Nucleus accumbens (tissue), 56 donors: ENCODE results near the gene ARL15.
"Not testable (repeated sequence)": the region's sequence is repeated elsewhere in the genome, so short reads cannot be mapped to it uniquely, and the experiment has no call there.

Experiments used
- DNase-seq, 56 donors: peaks; one replicate each; lab custom pipeline; 2025; lab: John Stamatoyannopoulos, UW

Gene ARL15

DNA sequence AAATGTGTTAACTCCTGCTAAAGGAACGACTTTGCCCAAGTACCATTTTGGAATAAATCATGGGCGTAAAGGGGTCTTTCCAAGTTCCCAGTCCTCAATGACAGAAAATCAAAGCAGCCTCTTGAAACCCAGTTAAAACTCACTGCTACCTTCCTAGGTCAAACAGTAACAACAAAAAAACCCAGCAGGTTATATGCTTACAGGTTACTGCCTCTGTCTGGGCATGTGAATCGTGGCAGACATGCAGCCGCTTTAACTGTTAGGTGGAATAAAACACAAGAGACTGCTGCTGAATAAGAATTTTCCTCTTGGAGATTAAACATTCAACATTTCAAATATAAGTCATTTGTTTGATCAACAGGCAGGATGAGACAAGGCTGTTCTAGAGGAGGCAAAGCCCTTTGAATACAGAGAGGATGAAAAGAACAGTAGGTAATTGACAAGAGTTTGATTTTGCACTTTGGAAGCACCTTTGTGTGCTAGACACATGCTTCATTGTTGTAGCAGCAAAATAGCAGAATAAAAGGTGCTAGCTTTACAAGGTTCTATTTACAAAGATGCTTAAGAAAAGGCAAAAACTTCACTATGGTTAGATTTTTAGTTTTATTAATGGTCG lies 430.6 kb downstream of the ARL15 start:
- DNase-seq, result no peak

DNA sequence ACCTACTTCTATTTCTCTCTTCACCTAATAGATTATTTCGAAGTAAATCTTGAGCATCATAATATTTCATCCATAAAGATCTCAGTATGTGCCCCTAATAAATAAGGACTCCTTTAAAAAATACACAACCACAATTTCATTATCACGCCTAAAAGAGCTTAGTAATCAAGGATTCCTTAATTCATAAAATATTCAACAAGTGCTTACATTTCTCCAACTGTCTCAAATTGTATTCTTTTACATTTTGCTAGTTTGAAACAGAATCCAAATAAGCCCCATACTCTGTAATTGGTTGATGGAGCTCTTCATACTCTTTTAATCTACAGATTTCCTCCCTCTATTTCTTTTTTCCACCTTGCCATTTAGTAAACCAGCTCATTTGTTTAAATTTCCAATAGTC lies 432.4 kb downstream of the ARL15 start:
- DNase-seq, result no peak

DNA sequence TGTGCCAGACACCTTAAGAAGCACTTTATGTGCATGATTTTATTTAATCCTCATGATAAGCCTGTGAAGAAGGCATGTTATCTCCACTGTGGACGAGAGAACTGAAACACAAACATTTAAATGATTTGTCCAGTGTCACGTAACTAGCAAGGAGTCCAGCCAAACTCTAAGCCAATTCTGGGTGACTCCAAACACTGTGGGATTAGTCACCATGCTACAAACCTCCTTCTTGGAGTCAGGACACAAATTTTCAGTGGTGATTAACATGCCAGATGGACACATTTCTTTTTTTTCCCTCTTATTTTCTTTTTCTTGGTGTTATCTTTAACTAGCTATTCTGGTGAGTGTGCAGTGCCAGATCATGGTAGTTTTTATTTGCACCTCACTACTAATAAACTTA lies 433.1 kb downstream of the ARL15 start:
- DNase-seq, result no peak

DNA sequence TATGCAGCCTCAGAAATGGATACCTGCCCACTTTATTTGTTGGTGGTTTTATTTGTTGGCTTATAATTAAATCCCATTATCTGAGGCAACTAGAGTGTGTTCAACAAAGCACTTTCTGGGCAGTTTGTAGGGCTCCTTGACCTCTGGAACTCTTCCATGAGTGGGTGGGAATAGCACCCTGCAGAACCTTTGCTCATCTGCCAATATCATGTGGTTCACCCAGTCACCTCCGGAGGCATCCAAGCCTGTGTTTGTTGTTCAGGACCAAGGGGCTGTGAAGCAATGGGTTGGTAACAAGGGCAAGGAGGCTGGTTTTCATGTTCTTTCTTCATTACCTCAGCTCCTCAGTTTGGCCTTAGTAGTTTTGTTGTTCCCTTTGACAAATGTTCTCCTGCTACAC lies 436.0 kb downstream of the ARL15 start:
- DNase-seq, result no peak

DNA sequence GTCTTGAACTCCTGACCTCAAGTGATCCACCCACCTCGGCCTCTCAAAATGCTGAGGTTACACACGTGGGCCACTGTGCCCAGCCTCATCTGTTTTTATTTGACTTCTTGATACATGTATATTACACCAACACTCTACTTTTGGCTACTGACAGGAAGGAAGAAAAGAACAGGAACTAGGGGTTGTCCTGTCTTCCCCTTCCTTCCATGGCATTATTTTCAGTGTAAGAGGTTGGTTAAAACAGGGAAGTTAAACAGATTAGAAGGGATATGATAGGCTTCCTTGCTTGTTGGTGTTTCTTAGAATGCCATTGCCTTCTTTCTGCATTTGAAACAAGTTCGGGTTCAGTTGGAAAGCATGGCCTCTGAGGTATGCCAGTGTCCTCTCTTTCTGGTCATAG lies 437.1 kb downstream of the ARL15 start:
- DNase-seq, result no peak

DNA sequence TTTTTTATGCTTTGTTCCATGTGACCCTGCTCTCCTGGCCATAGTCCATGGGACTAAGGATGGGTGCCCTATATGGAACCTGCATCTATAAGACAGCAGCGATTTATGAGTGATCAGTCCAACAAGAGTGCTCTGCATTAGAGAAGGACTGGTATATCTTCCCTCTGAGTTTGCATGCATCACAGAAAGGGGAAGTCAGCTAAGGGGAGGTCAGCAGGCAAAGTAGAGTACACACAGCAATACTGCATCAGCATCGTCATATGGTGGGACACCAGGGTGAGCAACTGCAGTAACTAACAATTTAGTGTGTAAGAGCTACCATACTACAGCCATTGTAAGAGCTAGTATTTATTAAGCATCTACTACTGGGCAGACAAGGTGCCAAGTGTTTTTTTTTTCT lies 438.6 kb downstream of the ARL15 start:
- DNase-seq, result no peak

DNA sequence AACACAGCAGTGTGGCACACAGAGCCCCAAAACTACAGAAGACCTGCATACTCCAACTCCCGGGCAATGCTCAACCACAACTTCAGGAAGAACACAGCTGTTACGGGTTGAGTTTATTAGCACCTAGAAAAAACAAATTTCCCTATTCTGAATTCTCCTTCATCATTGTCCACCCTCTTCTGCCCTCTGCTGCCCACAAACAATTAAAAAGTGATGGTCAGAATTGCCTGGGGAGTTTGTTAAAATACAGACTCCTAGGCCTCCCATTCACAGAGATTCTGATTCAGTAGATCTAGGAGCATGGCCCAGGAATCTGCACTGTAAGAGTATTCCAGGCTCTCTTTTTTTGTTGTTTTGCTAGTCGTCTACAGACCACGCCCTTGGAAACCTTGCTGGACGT lies 439.3 kb downstream of the ARL15 start:
- no peak for DNase-seq

DNA sequence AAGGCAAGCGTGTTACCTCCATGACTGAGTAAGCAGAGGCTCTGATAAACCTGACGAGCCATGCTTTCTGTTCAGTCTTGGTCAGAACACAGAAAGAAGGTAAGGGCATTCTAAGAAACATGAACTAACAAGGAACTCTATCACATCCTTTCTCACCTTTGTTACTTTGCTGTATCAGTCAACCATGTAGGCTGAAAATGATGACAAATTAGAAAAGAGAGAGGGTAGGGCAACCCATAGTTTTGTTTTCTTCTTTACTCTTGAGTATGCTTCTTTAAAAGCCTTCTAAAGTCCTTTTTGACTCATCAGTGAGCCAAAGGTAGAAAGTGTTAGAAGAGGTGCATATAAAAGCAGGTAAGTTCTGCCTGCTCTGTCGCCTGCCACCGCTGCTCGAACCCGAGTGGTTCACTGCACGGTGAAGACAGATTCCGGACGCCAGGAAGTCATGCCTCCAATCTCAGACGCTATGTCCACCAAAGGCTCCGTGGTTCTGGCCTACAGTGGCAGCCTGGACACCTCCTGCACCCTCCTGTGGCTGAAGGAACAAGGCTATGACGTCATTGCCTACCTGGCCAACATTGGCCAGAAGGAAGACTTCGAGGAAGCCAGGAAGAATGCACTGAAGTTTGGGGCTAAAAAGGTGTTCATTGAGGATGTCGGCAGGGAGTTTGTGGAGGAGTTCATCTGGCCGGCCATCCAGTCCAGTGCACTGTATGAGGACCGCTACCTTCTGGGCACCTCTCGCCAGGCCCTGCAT lies 451.5 kb downstream of the ARL15 start:
- no peak for DNase-seq

DNA sequence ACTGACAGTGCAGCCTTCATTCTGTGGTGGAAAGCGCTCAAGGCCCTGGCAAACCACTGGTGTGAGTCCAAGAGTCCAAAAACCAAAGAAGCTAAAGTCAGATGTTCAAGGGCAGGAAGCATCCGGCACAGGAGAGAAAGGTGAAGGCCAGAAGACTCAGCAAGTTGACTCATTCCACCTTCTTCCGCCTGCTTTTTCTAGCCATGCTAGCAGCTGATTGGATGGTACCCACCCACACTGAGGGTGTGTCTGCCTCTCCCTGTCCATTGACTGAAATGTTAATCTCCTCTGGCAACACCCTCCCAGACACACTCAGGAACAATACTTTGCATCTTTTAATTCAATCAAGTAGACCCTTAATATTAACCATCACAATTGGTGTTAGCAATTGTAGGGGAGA lies 453.9 kb downstream of the ARL15 start:
- DNase-seq, result no peak

DNA sequence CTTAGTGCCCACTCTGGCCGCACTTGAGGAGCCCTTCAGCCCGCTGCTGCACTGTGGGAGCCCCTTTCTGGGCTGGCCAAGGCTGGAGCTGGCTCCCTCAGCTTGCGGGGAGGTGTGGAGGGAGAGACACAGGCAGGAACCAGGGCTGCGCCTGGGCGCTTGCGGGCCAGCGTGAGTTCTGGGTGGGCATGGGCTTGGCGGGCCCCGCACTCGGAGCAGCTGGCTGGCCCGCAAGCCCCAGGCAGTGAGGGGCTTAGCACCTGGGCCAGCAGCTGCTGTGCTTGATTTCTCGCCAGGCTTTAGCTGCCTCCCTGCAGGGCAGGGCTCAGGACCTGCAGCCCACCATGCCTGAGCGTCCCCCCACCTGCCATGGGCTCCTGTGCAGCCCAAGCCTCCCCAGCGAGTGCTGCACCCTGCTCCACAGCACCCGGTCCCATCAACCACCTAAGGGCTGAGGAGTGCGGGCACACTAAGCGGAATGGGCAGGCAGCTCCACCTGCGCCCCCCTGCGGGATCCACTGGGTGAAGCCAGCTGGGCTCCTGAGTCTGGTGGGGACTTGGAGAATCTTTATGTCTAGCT lies 473.4 kb downstream of the ARL15 start:
- DNase-seq, result not testable (repeated sequence)

DNA sequence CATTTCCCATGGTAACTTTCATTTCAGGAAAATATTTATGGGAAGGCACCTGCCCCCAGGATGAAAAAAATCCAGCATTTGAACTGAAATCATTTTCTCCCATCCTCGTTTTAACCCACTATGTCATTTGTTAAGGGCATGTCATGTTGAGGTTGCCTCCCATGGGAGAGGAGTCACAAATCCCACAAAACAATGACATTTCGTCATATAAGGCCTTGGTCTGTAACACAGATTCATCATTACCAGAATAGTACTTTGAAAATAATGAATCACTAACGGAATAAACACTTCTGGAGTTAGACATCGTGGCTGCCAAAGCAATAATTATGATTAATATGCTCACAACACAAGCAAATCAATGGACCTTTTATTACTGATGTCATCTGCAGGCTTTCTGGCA lies 475.9 kb downstream of the ARL15 start:
- no peak for DNase-seq
